HepG2 (cell line): ENCODE data around the gene SIVA1. TPM values are rescaled to one million over a fixed set of nuclear protein-coding genes. Genes with fewer than 3 reads are reported as not detected.

Experiments used
- AGO1 ChIP-seq: fragments of 200-400 bp; formaldehyde crosslinking; IDR thresholded peaks from 2 replicates; pipeline ENCODE4 v1.6.1; 2017; ENCODE audit warnings: mild to moderate bottlenecking, low read depth, low read length, moderate library complexity; ENCODE audit not compliant: poor library complexity, severe bottlenecking
- CSRNP1 ChIP-seq: sonication (generic); formaldehyde crosslinking; IDR thresholded peaks from 2 replicates; pipeline ENCODE4 v1.8.1; 2023; ENCODE audit warnings: mild to moderate bottlenecking, missing genetic modification reagents
- E2F5 ChIP-seq: sonication (generic); formaldehyde crosslinking; conservative IDR thresholded peaks from 2 replicates; pipeline ENCODE4 v1.4.0; 2020; ENCODE audit warnings: missing genetic modification reagents
- GABPB1 ChIP-seq: IDR thresholded peaks from 2 replicates; pipeline ENCODE4 v1.6.1; 2016; ENCODE audit warnings: mild to moderate bottlenecking, missing genetic modification reagents, moderate library complexity, missing compliant biosample characterization
- HNRNPLL ChIP-seq: fragments of 200-400 bp; formaldehyde crosslinking; IDR thresholded peaks from 2 replicates; pipeline ENCODE4 v1.6.1; 2017; ENCODE audit warnings: mild to moderate bottlenecking, low read depth, low read length; ENCODE audit not compliant: poor library complexity, severe bottlenecking
- IKZF5 ChIP-seq: IDR thresholded peaks from 2 replicates; pipeline ENCODE4 v1.6.1; 2018; ENCODE audit warnings: missing genetic modification reagents, mild to moderate bottlenecking, missing compliant biosample characterization
- KDM3A ChIP-seq: IDR thresholded peaks from 2 replicates; pipeline ENCODE4 v1.6.1; 2018; ENCODE audit warnings: low read depth, missing compliant biosample characterization
- MXD4 ChIP-seq: IDR thresholded peaks from 2 replicates; pipeline ENCODE4 v1.6.1; 2016; ENCODE audit warnings: mild to moderate bottlenecking, missing biosample characterization, missing genetic modification reagents
- NRL ChIP-seq: sonication (generic); formaldehyde crosslinking; IDR thresholded peaks from 2 replicates; pipeline ENCODE4 v1.5.0; 2020; ENCODE audit warnings: missing genetic modification reagents, mild to moderate bottlenecking, moderate library complexity, borderline replicate concordance
- ZBTB7A ChIP-seq: sonication (generic); formaldehyde crosslinking; IDR thresholded peaks from 2 replicates; pipeline ENCODE4 v1.8.0; 2022; ENCODE audit warnings: mild to moderate bottlenecking, missing genetic modification reagents
- ZHX2 ChIP-seq, 2 experiments: sonication (generic) in 1 of 2; formaldehyde crosslinking in 1 of 2; IDR thresholded peaks; 2 replicates each; pipeline versions ENCODE4 v1.6.1 to v1.9.0; 2014 to 2022; ENCODE audit warnings: antibody characterized with exemption in 1 of 2, borderline replicate concordance in 1 of 2, inconsistent platforms in 1 of 2, low read depth in 1 of 2, missing genetic modification reagents in 1 of 2
- ZNF556 ChIP-seq: sonication (generic); formaldehyde crosslinking; IDR thresholded peaks from 2 replicates; pipeline ENCODE4 v1.4.0; 2020; ENCODE audit warnings: mild to moderate bottlenecking, missing genetic modification reagents, borderline replicate concordance
- ZNF574 ChIP-seq: sonication (generic); formaldehyde crosslinking; IDR thresholded peaks from 2 replicates; pipeline ENCODE4 v1.4.0; 2020; ENCODE audit warnings: missing genetic modification reagents
- ZNF644 ChIP-seq: IDR thresholded peaks from 2 replicates; pipeline ENCODE4 v1.6.1; 2016; ENCODE audit warnings: low read depth
- polyA plus RNA-seq, 8 experiments: library from polyadenylated mRNA; depleted of rRNA in 3 of 8; stranded (reverse) in 7 of 8; unstranded in 1 of 8; fragments of >200 nt; fragmentation: Illumina TruSeq in 4 of 8; extraction: Trizol in 4 of 8; gene quantifications; 2 replicates each; pipeline versions ENCODE4 v1.2.1 to v1.2.3, GENCODE V29; 2011 to 2016; ENCODE audit warnings: low read depth in 4 of 8, missing spikeins in 1 of 8, mixed read lengths in 1 of 8; ENCODE audit not compliant: insufficient read depth in 1 of 8
- total RNA-seq, 5 experiments: library from RNA; depleted of rRNA; stranded (reverse); fragments of >200 nt; fragmentation: Illumina TruSeq; extraction: Trizol; gene quantifications; 2 replicates each; pipeline ENCODE4 v1.2.3, GENCODE V29; 2016; ENCODE audit warnings: low read depth in 1 of 5

The SIVA1 gene
- total and polyA plus RNA-seq, 2 of the 13 experiments (the other 11 are each of a cell fraction or from before 2014, with no cell fraction given), result 123 to 186 TPM

- TF ChIP-seq CSRNP1 (CRISPR knock-in tag) (0 out of 2 replicates have a peak, but pooled peaks have one; percentile 5), ZHX2 (IDR thresholded peaks at IDR 0.05; ENCODE audit: low read depth) (no peak), ZHX2 (CRISPR knock-in tag; IDR thresholded peaks at IDR 0.05; ENCODE audit: borderline replicate concordance) (no peak), E2F5 (CRISPR knock-in tag) (no peak), MXD4 (CRISPR knock-in tag) (peak; percentile 26; the same call in 1 of the 2 replicates), ZBTB7A (CRISPR knock-in tag) (peak; percentile 74; the same call in 1 of the 2 replicates), ZNF574 (CRISPR knock-in tag) (peak; percentile 52; the same call in 1 of the 2 replicates), ZNF556 (CRISPR knock-in tag) (no peak), HNRNPLL (peak; percentile 17), ZNF644 (CRISPR knock-in tag) (no peak), GABPB1 (CRISPR knock-in tag) (peak; percentile 47; the same call in 1 of the 2 replicates), NRL (CRISPR knock-in tag) (0 out of 2 replicates have a peak, but pooled peaks have one; percentile 11), AGO1 (peak; percentile 75), IKZF5 (CRISPR knock-in tag) (peak; percentile 61; the same call in 1 of the 2 replicates), KDM3A (peak; percentile 44; the same call in 1 of the 2 replicates)
Observed at GRCh38 chr14:104724981-104725771, 27.8 kb upstream of the SIVA1 start (continued).
